SK-N-SH (cell line): ENCODE measurements around the gene PPP2R5B.

ENCODE experiments used
- CTCF ChIP-seq: fragments of 200-600 bp; sonication (generic); IDR thresholded peaks from 2 replicates; pipeline ENCODE4 v1.6.1; 2017; ENCODE audit warnings: antibody characterized with exemption, mild to moderate bottlenecking, moderate library complexity
- ELF1 ChIP-seq: IDR thresholded peaks from 2 replicates; pipeline ENCODE4 v1.4.0; 2012
- IRF3 ChIP-seq: fragments of 150-350 bp; IDR thresholded peaks from 2 replicates; pipeline ENCODE4 v1.6.1; 2016; ENCODE audit warnings: mild to moderate bottlenecking, low read depth, low read length
- JUND ChIP-seq: IDR thresholded peaks from 2 replicates; pipeline ENCODE4 v1.4.0; 2012
- MXI1 ChIP-seq: IDR thresholded peaks from 2 replicates; pipeline ENCODE4 v1.6.1; 2012; ENCODE audit warnings: mild to moderate bottlenecking, low read depth, low read length, improper control_type of control experiment
- NFIC ChIP-seq: IDR thresholded peaks from 2 replicates; pipeline ENCODE4 v1.4.0; 2012; ENCODE audit warnings: borderline replicate concordance
- POLR2AphosphoS5 ChIP-seq: IDR thresholded peaks from 2 replicates; pipeline ENCODE4 v1.6.1; 2012; ENCODE audit warnings: low read depth, low read length
- RCOR1 ChIP-seq: fragments of 150-350 bp; IDR thresholded peaks from 2 replicates; pipeline ENCODE4 v1.6.1; 2017; ENCODE audit warnings: antibody characterized with exemption, low read length
- TEAD4 ChIP-seq: IDR thresholded peaks from 2 replicates; pipeline ENCODE4 v1.4.0; 2012; ENCODE audit warnings: mild to moderate bottlenecking, borderline replicate concordance; ENCODE audit not compliant: insufficient read depth
- TF ChIP-seq, protein P1 (sequence below): IDR thresholded peaks from 2 replicates; pipeline ENCODE4 v1.6.1; 2012; ENCODE audit warnings: mild to moderate bottlenecking, low read depth, low read length, moderate library complexity

- no peak for TF ChIP-seq CTCF
- no peak for TF ChIP-seq ELF1
- TF ChIP-seq TEAD4, result no peak
- TF ChIP-seq, protein P1, sequence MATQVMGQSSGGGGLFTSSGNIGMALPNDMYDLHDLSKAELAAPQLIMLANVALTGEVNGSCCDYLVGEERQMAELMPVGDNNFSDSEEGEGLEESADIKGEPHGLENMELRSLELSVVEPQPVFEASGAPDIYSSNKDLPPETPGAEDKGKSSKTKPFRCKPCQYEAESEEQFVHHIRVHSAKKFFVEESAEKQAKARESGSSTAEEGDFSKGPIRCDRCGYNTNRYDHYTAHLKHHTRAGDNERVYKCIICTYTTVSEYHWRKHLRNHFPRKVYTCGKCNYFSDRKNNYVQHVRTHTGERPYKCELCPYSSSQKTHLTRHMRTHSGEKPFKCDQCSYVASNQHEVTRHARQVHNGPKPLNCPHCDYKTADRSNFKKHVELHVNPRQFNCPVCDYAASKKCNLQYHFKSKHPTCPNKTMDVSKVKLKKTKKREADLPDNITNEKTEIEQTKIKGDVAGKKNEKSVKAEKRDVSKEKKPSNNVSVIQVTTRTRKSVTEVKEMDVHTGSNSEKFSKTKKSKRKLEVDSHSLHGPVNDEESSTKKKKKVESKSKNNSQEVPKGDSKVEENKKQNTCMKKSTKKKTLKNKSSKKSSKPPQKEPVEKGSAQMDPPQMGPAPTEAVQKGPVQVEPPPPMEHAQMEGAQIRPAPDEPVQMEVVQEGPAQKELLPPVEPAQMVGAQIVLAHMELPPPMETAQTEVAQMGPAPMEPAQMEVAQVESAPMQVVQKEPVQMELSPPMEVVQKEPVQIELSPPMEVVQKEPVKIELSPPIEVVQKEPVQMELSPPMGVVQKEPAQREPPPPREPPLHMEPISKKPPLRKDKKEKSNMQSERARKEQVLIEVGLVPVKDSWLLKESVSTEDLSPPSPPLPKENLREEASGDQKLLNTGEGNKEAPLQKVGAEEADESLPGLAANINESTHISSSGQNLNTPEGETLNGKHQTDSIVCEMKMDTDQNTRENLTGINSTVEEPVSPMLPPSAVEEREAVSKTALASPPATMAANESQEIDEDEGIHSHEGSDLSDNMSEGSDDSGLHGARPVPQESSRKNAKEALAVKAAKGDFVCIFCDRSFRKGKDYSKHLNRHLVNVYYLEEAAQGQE, result no peak
- TF ChIP-seq NFIC, result no peak
- TF ChIP-seq POLR2AphosphoS5, result no peak
- TF ChIP-seq RCOR1, result no peak
- no peak for TF ChIP-seq MXI1
- TF ChIP-seq JUND, result no peak
- TF ChIP-seq IRF3, result no peak
Observed at GRCh38 chr11:64923151-64923661, 1.3 kb upstream of the PPP2R5B start.
